ENCODE data around the gene GM2A. TPM values are rescaled to one million over a fixed set of nuclear protein-coding genes. Genes with fewer than 3 reads are reported as not detected.

Gene GM2A
- total and polyA plus RNA-seq, 5 donors from 2014 or later = 4.7 to 12.0 (median 6.2) TPM

DNA sequence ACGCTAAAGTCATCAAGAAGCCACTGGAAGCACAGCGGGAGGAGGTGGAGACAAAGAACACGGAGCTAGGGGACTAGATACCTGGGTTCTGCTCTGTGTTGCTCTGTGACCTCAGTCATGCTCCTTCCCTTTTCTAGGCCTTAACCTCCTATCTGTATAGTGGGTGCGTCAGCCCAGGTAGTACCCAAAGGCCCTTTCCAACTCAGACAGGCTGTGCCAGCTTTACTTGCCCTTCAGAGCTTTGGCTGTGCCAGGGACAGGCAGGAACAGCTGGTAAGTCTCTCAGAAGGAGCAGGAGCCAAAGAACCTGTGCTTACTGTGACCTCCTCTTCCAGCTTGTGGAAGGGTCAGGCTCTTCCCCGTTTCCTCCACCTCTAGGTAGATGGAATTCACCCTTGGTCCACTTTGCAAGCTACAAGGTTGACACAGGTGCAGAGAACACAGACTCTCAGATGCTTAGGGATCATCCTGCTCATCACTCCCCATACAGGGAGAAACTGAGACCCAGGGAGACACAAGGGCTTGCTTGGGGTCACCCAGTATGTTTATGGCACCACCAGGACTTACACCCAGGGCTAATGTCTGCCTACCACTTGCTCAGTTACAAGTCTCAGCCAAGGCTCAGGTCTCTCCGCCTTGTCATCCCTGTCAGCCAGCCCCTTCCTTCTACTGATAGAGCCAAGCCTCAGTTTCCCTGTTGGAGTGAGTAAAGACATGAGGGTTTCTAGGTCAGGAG, 30.8 kb upstream of the GM2A start:
- Mint-ChIP-seq H3K9me3 (no peaks in the 10 kb centered on the region), H3K4me3 (peak overlapping the region; percentile 88 to 96 (median 92)), H3K36me3 (peaks cover 39% of the 10 kb centered on the region), H3K4me1 (peaks cover 43 to 77% (median 65%) of the 10 kb centered on the region in 4 donors), H3K27ac (peak overlapping the region; percentile 95 to 98 (median 97)), H3K27me3 (no peaks in the 10 kb centered on the region)
- Histone ChIP-seq H3K27me3 (ENCODE audit: control insufficient read depth, insufficient read depth, low read length) (no peaks in the 10 kb centered on the region), H3K27ac (ENCODE audit: insufficient read depth, low read length, poor library complexity, severe bottlenecking) (peak overlapping the region; percentile 95), H3K9me3 (ENCODE audit: control insufficient read depth in 2 of 2, low read length in 2 of 2) (no peaks in the 10 kb centered on the region), H3K4me3 (ENCODE audit: low read depth, low read length) (peak overlapping the region; percentile 92), H3K4me1 (ENCODE audit: control insufficient read depth, insufficient read depth, low read length, poor library complexity, severe bottlenecking) (peaks cover 85% of the 10 kb centered on the region), H3K36me3 (ENCODE audit: control insufficient read depth, insufficient read depth, low read length) (peaks cover 20% of the 10 kb centered on the region)
- ATAC-seq (ENCODE audit: low read depth in 2 of 2) (peak; percentile 25 to 35), DNase-seq (no peak)

GRCh38 chr5:151222790-151223446, 30.1 kb upstream of the GM2A start:
- ATAC-seq (ENCODE audit: low read depth in 2 of 2) (peak; percentile 52 to 59), DNase-seq (peak; percentile 48 to 83 (median 49))
- peak overlapping the region; percentile 92 for H3K4me3 ChIP-seq (ENCODE audit: low read depth, low read length)
- peaks cover 78% of the 10 kb centered on the region for H3K4me1 ChIP-seq (ENCODE audit: control insufficient read depth, insufficient read depth, low read length, poor library complexity, severe bottlenecking)
- peak overlapping the region; percentile 95 for H3K27ac ChIP-seq (ENCODE audit: insufficient read depth, low read length, poor library complexity, severe bottlenecking)
- H3K4me3 Mint-ChIP-seq = peak overlapping the region; percentile 88 to 96 (median 92)
- peaks cover 38 to 76% (median 59%) of the 10 kb centered on the region in 4 donors for H3K4me1 Mint-ChIP-seq
- no peaks in the 10 kb centered on the region for H3K27me3 ChIP-seq (ENCODE audit: control insufficient read depth, insufficient read depth, low read length)
- no peaks in the 10 kb centered on the region for H3K9me3 ChIP-seq (ENCODE audit: control insufficient read depth in 2 of 2, low read length in 2 of 2)
- H3K9me3 Mint-ChIP-seq = no peaks in the 10 kb centered on the region
- H3K27me3 Mint-ChIP-seq = no peaks in the 10 kb centered on the region
- peaks cover 32% of the 10 kb centered on the region for H3K36me3 Mint-ChIP-seq
- peaks cover 13% of the 10 kb centered on the region for H3K36me3 ChIP-seq (ENCODE audit: control insufficient read depth, insufficient read depth, low read length)
- H3K27ac Mint-ChIP-seq = peak overlapping the region; percentile 95 to 98 (median 97)

DNA sequence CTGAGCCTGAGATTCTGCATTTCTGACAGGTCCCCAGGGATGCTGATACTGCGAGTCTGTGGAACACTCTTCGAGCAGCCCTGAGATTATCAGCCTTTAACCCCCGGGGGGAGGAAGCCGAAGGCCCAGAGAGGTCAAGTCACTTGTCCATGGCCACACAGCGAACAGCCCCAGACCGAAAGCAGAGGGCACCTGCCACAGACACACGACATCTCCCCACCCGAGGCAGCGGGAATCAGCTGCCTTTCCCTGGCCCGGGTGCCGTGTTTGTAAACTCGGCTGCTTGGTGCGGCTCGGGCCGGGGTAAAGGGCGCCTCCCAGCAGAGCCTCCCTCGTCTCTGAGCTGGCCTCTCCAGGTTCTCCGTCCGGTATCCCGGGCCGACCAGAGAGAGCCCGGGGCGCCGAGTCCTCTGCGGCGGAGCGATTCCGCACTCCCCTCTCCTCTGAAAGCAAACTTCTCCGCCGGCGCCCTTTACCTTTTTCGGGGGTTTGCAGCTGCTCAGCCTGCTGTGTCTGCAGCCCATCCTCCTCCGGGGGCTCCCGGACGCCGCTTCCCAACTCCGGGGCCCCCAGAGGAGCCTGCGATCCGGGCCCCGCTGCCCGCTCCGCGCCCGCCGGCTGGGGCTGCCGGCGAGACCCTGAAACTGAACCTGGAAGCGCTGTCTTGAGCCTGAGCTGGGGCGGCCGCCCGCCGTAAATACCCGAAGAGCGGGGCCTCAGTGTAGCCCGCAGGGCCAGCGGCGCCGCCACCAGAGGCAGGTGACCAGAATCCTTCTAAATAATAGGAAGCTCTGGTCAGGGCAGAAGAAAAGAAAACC, 29.3 kb upstream of the GM2A start, which contains the start of gene CCDC69:
Gene CCDC69 (minus strand): TSS at position 646 of the 818 bp plus-strand sequence. CDS start 122 bp downstream, at position 524.
- Mint-ChIP-seq H3K4me3 (peak within 1 kb of the TSS; percentile 88 to 96 (median 92)), H3K36me3 (peaks cover 26% of the 10 kb centered on the region), H3K9me3 (no peaks in the 10 kb centered on the region), H3K4me1 (peaks cover 31 to 73% (median 52%) of the 10 kb centered on the region in 4 donors), H3K27me3 (no peaks in the 10 kb centered on the region), H3K27ac (peak within 1 kb of the TSS; percentile 95 to 98 (median 97))
- H3K36me3 ChIP-seq (ENCODE audit: control insufficient read depth, insufficient read depth, low read length) = peaks cover 12% of the 10 kb centered on the region
- no peaks in the 10 kb centered on the region for H3K27me3 ChIP-seq (ENCODE audit: control insufficient read depth, insufficient read depth, low read length)
- peak within 1 kb of the TSS; percentile 92 for H3K4me3 ChIP-seq (ENCODE audit: low read depth, low read length)
- no peaks in the 10 kb centered on the region for H3K9me3 ChIP-seq (ENCODE audit: control insufficient read depth in 2 of 2, low read length in 2 of 2)
- peak; percentile 64 to 71 for ATAC-seq (ENCODE audit: low read depth in 2 of 2)
- H3K27ac ChIP-seq (ENCODE audit: insufficient read depth, low read length, poor library complexity, severe bottlenecking) = peak within 1 kb of the TSS; percentile 95
- DNase-seq = peak; percentile 38 to 68 (median 59)
- peaks cover 71% of the 10 kb centered on the region for H3K4me1 ChIP-seq (ENCODE audit: control insufficient read depth, insufficient read depth, low read length, poor library complexity, severe bottlenecking)

DNA sequence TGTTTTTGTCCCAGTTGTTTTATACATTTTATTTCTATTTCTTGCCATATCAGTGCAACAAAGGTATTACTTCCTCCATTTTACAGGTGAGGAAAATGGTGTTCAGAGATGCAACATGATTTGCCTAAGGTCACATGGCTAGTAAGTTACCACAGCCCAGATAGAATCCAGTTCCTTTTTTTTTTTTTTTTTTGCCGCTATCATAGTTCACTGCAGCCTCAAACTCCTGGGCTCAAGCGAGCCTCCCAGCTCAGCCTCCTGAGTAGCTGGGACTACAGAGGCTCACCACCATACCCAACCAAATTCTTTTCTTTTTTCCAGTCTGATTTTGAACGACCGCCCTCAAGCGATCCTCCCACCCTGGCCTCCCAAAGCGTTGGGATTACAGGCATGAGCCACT, 28.6 kb upstream of the GM2A start:
- peaks cover 20% of the 10 kb centered on the region for H3K36me3 Mint-ChIP-seq
- H3K36me3 ChIP-seq (ENCODE audit: control insufficient read depth, insufficient read depth, low read length) = peaks cover 7% of the 10 kb centered on the region
- no peaks in the 10 kb centered on the region for H3K9me3 Mint-ChIP-seq
- peaks cover 29 to 71% (median 46%) of the 10 kb centered on the region in 4 donors for H3K4me1 Mint-ChIP-seq
- no peaks in the 10 kb centered on the region for H3K27me3 Mint-ChIP-seq
- H3K27me3 ChIP-seq (ENCODE audit: control insufficient read depth, insufficient read depth, low read length) = no peaks in the 10 kb centered on the region
- ATAC-seq (ENCODE audit: low read depth in 2 of 2) (no peak), DNase-seq (no peak)
- peak overlapping the region; percentile 95 to 98 (median 97) for H3K27ac Mint-ChIP-seq
- H3K9me3 ChIP-seq (ENCODE audit: control insufficient read depth in 2 of 2, low read length in 2 of 2) = no peaks in the 10 kb centered on the region
- H3K4me3 ChIP-seq (ENCODE audit: low read depth, low read length) = peak overlapping the region; percentile 92
- peak overlapping the region; percentile 88 to 96 (median 92) for H3K4me3 Mint-ChIP-seq
- H3K27ac ChIP-seq (ENCODE audit: insufficient read depth, low read length, poor library complexity, severe bottlenecking) = peak overlapping the region; percentile 95
- H3K4me1 ChIP-seq (ENCODE audit: control insufficient read depth, insufficient read depth, low read length, poor library complexity, severe bottlenecking) = peaks cover 64% of the 10 kb centered on the region

GRCh38 chr5:151225071-151225470, 27.9 kb upstream of the GM2A start:
- Histone ChIP-seq H3K4me3 (ENCODE audit: low read depth, low read length) (peak overlapping the region; percentile 26), H3K9me3 (ENCODE audit: control insufficient read depth in 2 of 2, low read length in 2 of 2) (no peaks in the 10 kb centered on the region), H3K27ac (ENCODE audit: insufficient read depth, low read length, poor library complexity, severe bottlenecking) (peak overlapping the region; percentile 95), H3K4me1 (ENCODE audit: control insufficient read depth, insufficient read depth, low read length, poor library complexity, severe bottlenecking) (peaks cover 57% of the 10 kb centered on the region), H3K27me3 (ENCODE audit: control insufficient read depth, insufficient read depth, low read length) (no peaks in the 10 kb centered on the region), H3K36me3 (ENCODE audit: control insufficient read depth, insufficient read depth, low read length) (peaks cover 5% of the 10 kb centered on the region)
- H3K27me3 Mint-ChIP-seq = no peaks in the 10 kb centered on the region
- H3K4me3 Mint-ChIP-seq = peak overlapping the region; percentile 28 to 96 (median 90)
- H3K9me3 Mint-ChIP-seq = no peaks in the 10 kb centered on the region
- H3K27ac Mint-ChIP-seq = peak overlapping the region; percentile 88 to 98 (median 97)
- DNase-seq (no peak), ATAC-seq (ENCODE audit: low read depth in 2 of 2) (no peak)
- H3K36me3 Mint-ChIP-seq = peaks cover 16% of the 10 kb centered on the region
- peaks cover 23 to 64% (median 39%) of the 10 kb centered on the region in 4 donors for H3K4me1 Mint-ChIP-seq

- Histone ChIP-seq H3K27ac (ENCODE audit: insufficient read depth, low read length, poor library complexity, severe bottlenecking) (peak overlapping the region; percentile 95), H3K27me3 (ENCODE audit: control insufficient read depth, insufficient read depth, low read length) (no peaks in the 10 kb centered on the region), H3K4me3 (ENCODE audit: low read depth, low read length) (peak overlapping the region; percentile 26), H3K4me1 (ENCODE audit: control insufficient read depth, insufficient read depth, low read length, poor library complexity, severe bottlenecking) (peaks cover 53% of the 10 kb centered on the region), H3K36me3 (ENCODE audit: control insufficient read depth, insufficient read depth, low read length) (peaks cover 3% of the 10 kb centered on the region), H3K9me3 (ENCODE audit: control insufficient read depth in 2 of 2, low read length in 2 of 2) (no peaks in the 10 kb centered on the region)
- DNase-seq (no peak), ATAC-seq (ENCODE audit: low read depth in 2 of 2) (no peak)
- Mint-ChIP-seq H3K4me3 (peak overlapping the region; percentile 28 to 96 (median 90)), H3K27ac (peak overlapping the region; percentile 88 to 98 (median 97)), H3K27me3 (no peaks in the 10 kb centered on the region), H3K4me1 (peaks cover 20 to 60% (median 35%) of the 10 kb centered on the region in 4 donors), H3K36me3 (peaks cover 14% of the 10 kb centered on the region), H3K9me3 (no peaks in the 10 kb centered on the region)
Measured at GRCh38 chr5:151225475-151225874, 27.5 kb upstream of the GM2A start.

- Mint-ChIP-seq H3K27ac (peak overlapping the region in 1 of 3 donors; percentile 75), H3K9me3 (no peaks in the 10 kb centered on the region), H3K4me3 (no peak overlapping the region), H3K27me3 (no peaks in the 10 kb centered on the region), H3K36me3 (no peaks in the 10 kb centered on the region), H3K4me1 (peaks cover 12 to 43% (median 17%) of the 10 kb centered on the region in 4 donors)
- DNase-seq = no peak
- Histone ChIP-seq H3K4me1 (ENCODE audit: control insufficient read depth, insufficient read depth, low read length, poor library complexity, severe bottlenecking) (peaks cover 28% of the 10 kb centered on the region), H3K27me3 (ENCODE audit: control insufficient read depth, insufficient read depth, low read length) (no peaks in the 10 kb centered on the region), H3K36me3 (ENCODE audit: control insufficient read depth, insufficient read depth, low read length) (no peaks in the 10 kb centered on the region), H3K9me3 (ENCODE audit: control insufficient read depth in 2 of 2, low read length in 2 of 2) (no peaks in the 10 kb centered on the region), H3K4me3 (ENCODE audit: low read depth, low read length) (no peak overlapping the region), H3K27ac (ENCODE audit: insufficient read depth, low read length, poor library complexity, severe bottlenecking) (no peak overlapping the region)
- ATAC-seq (ENCODE audit: low read depth in 2 of 2) = no peak
Measured at GRCh38 chr5:151227918-151228447, 25.0 kb upstream of the GM2A start.

Measured in CD4-positive, CD25-positive, alpha-beta regulatory T cell (primary cell).